ENCODE results near the gene TSFM.

TSFM gene

DNA sequence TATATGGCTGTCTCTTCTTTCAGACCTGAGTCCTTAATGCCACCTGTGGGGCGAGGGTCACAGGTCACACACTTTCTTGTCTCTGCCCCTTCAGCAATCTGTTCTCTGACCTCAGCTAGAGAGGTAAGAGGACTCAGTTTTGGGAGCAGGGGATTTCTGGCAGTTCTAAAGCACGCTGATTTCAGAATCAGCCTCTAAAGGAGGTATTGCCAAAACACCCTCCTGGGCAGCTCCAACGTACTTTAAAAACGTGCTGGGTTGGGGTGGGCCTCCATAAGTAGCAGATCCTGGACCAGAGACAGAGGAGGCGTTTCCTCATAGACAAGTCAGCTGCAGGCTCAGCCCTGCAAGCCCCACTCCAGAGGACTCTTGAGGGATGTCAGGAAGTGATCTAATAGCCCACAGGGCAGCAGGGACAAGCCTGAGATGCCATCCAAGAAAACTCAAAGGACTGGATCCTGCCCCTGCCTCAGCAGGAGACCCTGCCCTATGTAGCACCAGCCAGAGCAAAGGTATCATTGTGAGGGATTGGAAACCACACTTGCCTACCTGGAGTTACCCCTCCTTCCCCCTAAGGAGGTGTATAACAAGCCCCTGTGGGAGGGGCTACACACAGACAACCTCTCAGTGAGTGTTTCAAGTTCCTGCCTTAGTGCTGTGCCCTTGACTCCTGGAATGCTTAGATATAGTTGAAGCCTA lies 55.4 kb downstream of the TSFM start:
- H3K4me1 ChIP-seq: peaks cover 99 to 100% (median 100%) of the 10 kb centered on the region in 10 experiments
- peak overlapping the region; percentile 5 to 62 (median 31); a peak in 15 of 22 replicates for H3K9ac ChIP-seq
- no peaks in the 10 kb centered on the region for H3K27me3 ChIP-seq
- H3K27ac ChIP-seq: peak overlapping the region in 10 of 11 experiments; percentile 19 to 71 (median 54); a peak in 17 of 22 replicates
- H3K9me3 ChIP-seq (replicated peaks in 1 of 11): no peaks in the 10 kb centered on the region
- peak overlapping the region in 1 of 10 experiments; percentile 18; a peak in 2 of 20 replicates for H3K4me3 ChIP-seq
- peaks cover 0 to 13% (median 0%) of the 10 kb centered on the region in 11 experiments; a peak in 4 of 22 replicates for H3K36me3 ChIP-seq
- peak overlapping the region; percentile 82 to 99 (median 95) for H3K4me2 ChIP-seq
- H4K20me1 ChIP-seq: peaks cover 100% of the 10 kb centered on the region in 11 experiments
- no peak for TF ChIP-seq Cebpa-rat (IDR thresholded peaks at IDR 0.05)

- Histone ChIP-seq H3K27me3 (no peaks in the 10 kb centered on the region), H3K4me2 (peak overlapping the region; percentile 82 to 99 (median 95)), H3K36me3 (peaks cover 0 to 13% (median 0%) of the 10 kb centered on the region in 11 experiments; a peak in 4 of 22 replicates), H3K9me3 (replicated peaks in 1 of 11) (no peaks in the 10 kb centered on the region), H3K27ac (peak overlapping the region in 10 of 11 experiments; percentile 4 to 70 (median 42); a peak in 17 of 22 replicates), H3K4me1 (peaks cover 99 to 100% (median 100%) of the 10 kb centered on the region in 10 experiments), H3K4me3 (peak overlapping the region in 1 of 10 experiments; percentile 9; a peak in 1 of 20 replicates), H3K9ac (peak overlapping the region in 9 of 11 experiments; percentile 5 to 62 (median 24); a peak in 8 of 22 replicates), H4K20me1 (peaks cover 100% of the 10 kb centered on the region in 11 experiments)
- TF ChIP-seq Cebpa-rat (IDR thresholded peaks at IDR 0.05): no peak
Measured at GRCh38 chr12:57838594-57839302, 56.2 kb downstream of the TSFM start.

- Histone ChIP-seq H3K4me1 (peaks cover 95 to 100% (median 97%) of the 10 kb centered on the region in 10 experiments), H4K20me1 (peaks cover 100% of the 10 kb centered on the region in 11 experiments)
Measured at GRCh38 chr12:57839996-57840395, 57.4 kb downstream of the TSFM start.

DNA sequence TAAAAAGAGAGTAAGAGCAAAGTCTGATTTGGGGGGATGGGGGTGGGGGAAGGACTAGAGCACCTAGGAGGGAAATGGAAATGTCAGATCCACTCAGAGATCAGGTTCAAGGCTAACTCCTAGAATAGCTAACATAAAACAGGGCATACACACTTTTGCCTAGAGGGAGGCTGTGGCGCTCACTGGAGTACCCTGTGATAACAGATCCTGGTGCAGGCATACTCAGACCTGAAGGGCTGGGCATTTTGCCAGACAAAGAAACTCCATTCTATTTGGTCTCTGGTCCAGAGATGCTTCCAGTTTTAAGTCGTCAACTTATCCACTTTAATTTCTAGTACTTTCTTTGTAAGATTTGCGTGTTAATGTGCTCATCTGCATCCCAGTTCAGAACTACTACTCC lies 58.1 kb downstream of the TSFM start:
- Histone ChIP-seq H3K9me3 (replicated peaks in 1 of 11) (no peaks in the 10 kb centered on the region), H3K9ac (peak overlapping the region in 1 of 11 experiments; percentile 37; a peak in 2 of 22 replicates), H3K36me3 (peaks cover 0 to 13% (median 0%) of the 10 kb centered on the region in 11 experiments; a peak in 5 of 22 replicates), H3K4me3 (no peak overlapping the region), H4K20me1 (peaks cover 99 to 100% (median 100%) of the 10 kb centered on the region in 11 experiments), H3K4me1 (peaks cover 88 to 94% (median 89%) of the 10 kb centered on the region in 10 experiments), H3K4me2 (peak overlapping the region; percentile 91 to 99 (median 95)), H3K27me3 (no peaks in the 10 kb centered on the region), H3K27ac (no peak overlapping the region)
- no peak for TF ChIP-seq Cebpa-rat (IDR thresholded peaks at IDR 0.05)

More at GRCh38 chr12:57839996-57840395, 57.4 kb downstream of the TSFM start:
- peak overlapping the region; percentile 91 to 99 (median 95); a peak in 21 of 22 replicates for H3K4me2 ChIP-seq
- H3K36me3 ChIP-seq: peaks cover 0 to 13% (median 0%) of the 10 kb centered on the region in 11 experiments; a peak in 5 of 22 replicates
- H3K9me3 ChIP-seq (replicated peaks in 1 of 11): no peaks in the 10 kb centered on the region
- H3K27ac ChIP-seq: no peak overlapping the region
- no peaks in the 10 kb centered on the region for H3K27me3 ChIP-seq
- TF ChIP-seq Cebpa-rat (IDR thresholded peaks at IDR 0.05): no peak
- no peak overlapping the region for H3K4me3 ChIP-seq
- H3K9ac ChIP-seq: peak overlapping the region in 1 of 11 experiments; percentile 15; a peak in 1 of 22 replicates

GRCh38 chr12:57841445-57841844 lies 58.9 kb downstream of the TSFM start:
- Histone ChIP-seq H3K36me3 (peaks cover 0 to 13% (median 0%) of the 10 kb centered on the region in 11 experiments; a peak in 5 of 22 replicates), H3K4me2 (peak overlapping the region; percentile 91 to 99 (median 95)), H3K4me1 (peaks cover 81 to 87% (median 82%) of the 10 kb centered on the region in 10 experiments), H3K9ac (peak overlapping the region in 2 of 11 experiments; percentile 27 to 37; a peak in 2 of 22 replicates), H3K27me3 (no peaks in the 10 kb centered on the region), H3K27ac (no peak overlapping the region), H3K4me3 (no peak overlapping the region), H4K20me1 (peaks cover 92 to 96% (median 95%) of the 10 kb centered on the region in 11 experiments), H3K9me3 (replicated peaks in 1 of 11) (no peaks in the 10 kb centered on the region)
- TF ChIP-seq Cebpa-rat (IDR thresholded peaks at IDR 0.05): no peak

DNA sequence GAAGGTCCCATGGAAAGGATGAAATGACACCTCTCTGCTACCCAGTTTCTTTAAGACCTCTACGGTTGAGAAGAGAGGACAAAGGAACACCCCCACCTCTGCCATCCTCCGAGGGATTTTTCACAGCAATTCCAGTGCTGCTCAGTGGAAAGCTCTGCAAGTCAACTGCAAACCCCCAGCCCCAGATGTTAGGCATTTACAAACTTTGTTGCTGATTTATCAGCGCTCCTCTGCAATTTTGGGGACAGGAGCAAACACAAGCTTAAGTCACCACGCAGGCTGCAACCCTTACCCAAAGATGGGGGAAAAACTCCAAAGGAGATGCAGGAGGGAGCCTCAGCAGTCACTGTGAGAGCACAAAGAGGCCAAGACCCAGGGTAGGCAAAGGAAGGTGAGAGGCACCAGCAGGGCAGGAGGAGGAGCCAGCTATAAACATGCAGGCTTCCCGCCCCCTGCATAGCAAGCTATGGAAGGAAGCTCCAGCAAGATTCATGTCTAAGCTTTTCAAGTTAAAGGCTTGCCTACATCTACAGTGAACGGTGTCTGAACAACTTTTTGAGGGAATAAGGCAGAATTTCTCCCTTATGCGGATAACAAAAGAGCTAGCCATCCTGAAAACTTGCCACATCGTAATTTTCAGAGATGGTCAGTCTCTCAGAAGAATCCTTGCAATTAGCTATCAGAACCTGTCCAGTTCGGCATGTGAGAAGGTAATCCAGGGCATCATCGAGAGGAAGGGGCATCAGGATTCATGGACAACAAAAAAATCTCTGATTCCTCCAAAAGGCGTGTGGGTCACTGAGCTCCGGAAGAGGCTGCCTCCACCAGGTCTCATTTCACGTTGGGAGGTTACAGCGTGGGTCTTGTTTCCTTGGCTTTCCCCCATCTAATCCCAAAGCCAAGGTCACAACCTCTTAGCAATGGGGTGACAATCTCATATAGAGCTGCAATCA lies 60.0 kb downstream of the TSFM start:
- H3K9ac ChIP-seq: peak overlapping the region in 10 of 11 experiments; percentile 34 to 98 (median 93); a peak in 16 of 22 replicates
- H3K9me3 ChIP-seq (replicated peaks in 1 of 11): no peaks in the 10 kb centered on the region
- H3K4me3 ChIP-seq: peak overlapping the region in 4 of 10 experiments; percentile 94 to 100 (median 100); a peak in 7 of 20 replicates
- H3K36me3 ChIP-seq: peaks cover 0 to 13% (median 0%) of the 10 kb centered on the region in 11 experiments; a peak in 5 of 22 replicates
- H3K4me2 ChIP-seq: peak overlapping the region; percentile 91 to 99 (median 95)
- H3K27ac ChIP-seq: peak overlapping the region in 8 of 11 experiments; percentile 13 to 99 (median 94); a peak in 13 of 22 replicates
- H3K4me1 ChIP-seq: peaks cover 75 to 82% (median 77%) of the 10 kb centered on the region in 10 experiments
- no peaks in the 10 kb centered on the region for H3K27me3 ChIP-seq
- TF ChIP-seq Cebpa-rat (IDR thresholded peaks at IDR 0.05): no peak
- H4K20me1 ChIP-seq: peaks cover 80 to 85% (median 83%) of the 10 kb centered on the region in 11 experiments

GRCh38 chr12:57844709-57845477 lies 62.3 kb downstream of the TSFM start:
- Histone ChIP-seq H3K27ac (peak overlapping the region; percentile 90 to 99 (median 94)), H3K4me1 (peaks cover 61 to 66% (median 64%) of the 10 kb centered on the region in 10 experiments), H3K9me3 (replicated peaks in 1 of 11) (no peaks in the 10 kb centered on the region), H4K20me1 (peaks cover 57 to 62% (median 60%) of the 10 kb centered on the region in 11 experiments), H3K4me3 (peak overlapping the region; percentile 80 to 100 (median 94)), H3K9ac (peak overlapping the region; percentile 91 to 98 (median 94)), H3K4me2 (peak overlapping the region; percentile 91 to 99 (median 95)), H3K27me3 (peaks cover 2 to 9% (median 4%) of the 10 kb centered on the region in 11 experiments; a peak in 18 of 22 replicates), H3K36me3 (peaks cover 0 to 13% (median 0%) of the 10 kb centered on the region in 11 experiments; a peak in 5 of 22 replicates)
- TF ChIP-seq Cebpa-rat (IDR thresholded peaks at IDR 0.05): no peak

Data from BLaER1 treated with 17β-estradiol and CSF1 and Interleukin-3, amounts not matched to agents 10 nM and 100 nM (cell line).